ENCODE data around the gene APOBEC3H.

DNA sequence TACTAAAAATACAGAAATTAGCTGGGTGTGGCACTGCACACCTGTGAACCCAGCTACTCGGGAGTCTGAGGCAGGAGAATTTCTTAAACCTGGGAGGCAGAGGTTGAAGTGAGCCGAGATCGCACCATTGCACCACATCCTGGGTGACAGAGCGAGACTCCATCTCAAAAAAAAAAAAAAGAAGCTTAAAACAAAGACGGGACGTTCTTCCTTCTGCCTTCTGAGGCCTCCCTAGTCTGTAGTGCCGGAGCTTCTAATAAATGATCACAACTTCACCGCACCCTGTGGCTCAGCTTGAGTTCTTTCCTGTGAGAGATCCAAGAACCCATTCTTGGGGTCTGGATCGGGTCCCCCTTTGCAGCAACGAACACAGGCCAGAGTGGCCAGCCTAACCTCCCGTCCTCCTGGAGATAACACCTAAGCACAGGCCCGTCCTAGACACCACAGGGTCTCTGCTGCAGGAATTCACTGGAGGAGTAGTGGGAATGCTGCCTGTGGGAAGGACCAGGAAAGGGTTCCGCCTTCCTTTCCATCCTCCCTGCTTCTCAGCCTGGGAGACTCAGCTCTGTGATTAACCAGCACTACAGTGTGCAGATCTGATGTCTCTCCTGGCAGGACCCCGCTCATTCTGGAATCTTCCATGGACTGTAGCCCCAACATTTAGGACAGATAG is 2.2 kb upstream of the APOBEC3H start:
- TF ChIP-seq POLR2AphosphoS5 (IDR thresholded peaks at IDR 0.05; ENCODE audit: low read depth, low read length) (no peak), EZH2 (IDR thresholded peaks at IDR 0.05) (no peak)

Data from HCT116 (cell line).